Fibroblast of lung (primary cell): ENCODE data around the gene SETDB1. TPM values are rescaled to one million over a fixed set of nuclear protein-coding genes. Genes with fewer than 3 reads are reported as not detected.

Experiments used
- DNase-seq, 2 donors: peaks; one replicate each; pipeline versions ENCODE4 v3.0.0 to v3.0.0-alpha.2; 2010; ENCODE audit warnings: low read depth in 2 of 2
- H2AFZ ChIP-seq: 2 replicates; pipeline ENCODE4 v1.5.1; 2012; ENCODE audit warnings: low read length, control low read depth, inconsistent platforms
- H3K27ac ChIP-seq: 2 replicates; pipeline ENCODE4 v1.5.1; 2011; ENCODE audit warnings: low read length, control low read depth; ENCODE audit not compliant: insufficient read depth
- H3K27me3 ChIP-seq: 2 replicates; pipeline ENCODE4 v1.5.1; 2011; ENCODE audit warnings: mild to moderate bottlenecking, low read length; ENCODE audit not compliant: control insufficient read depth, insufficient read depth
- H3K36me3 ChIP-seq: 2 replicates; pipeline ENCODE4 v1.5.1; 2011; ENCODE audit warnings: low read length; ENCODE audit not compliant: control insufficient read depth, insufficient read depth
- H3K4me1 ChIP-seq: 2 replicates; pipeline ENCODE4 v1.5.1; 2011; ENCODE audit warnings: low read length; ENCODE audit not compliant: control insufficient read depth, insufficient read depth; ENCODE audit errors: extremely low read depth
- H3K4me2 ChIP-seq: 2 replicates; pipeline ENCODE4 v1.5.1; 2011; ENCODE audit warnings: low read length, control low read depth; ENCODE audit not compliant: insufficient read depth; ENCODE audit errors: extremely low read depth
- H3K4me3 ChIP-seq, 4 experiments: fragments of 200-600 bp in 1 of 4; sonication (generic) in 1 of 4; replicated peaks in 1 of 4; 2 replicates each; pipeline ENCODE4 v1.5.1; 2011 to 2016; ENCODE audit warnings: low read length in 4 of 4, low read depth in 3 of 4, mild to moderate bottlenecking in 3 of 4, control low read depth in 2 of 4, inconsistent platforms in 1 of 4, mixed read lengths in 1 of 4; ENCODE audit not compliant: insufficient read depth in 1 of 4; ENCODE audit errors: control extremely low read depth in 1 of 4
- H3K79me2 ChIP-seq: 2 replicates; pipeline ENCODE4 v1.5.1; 2012; ENCODE audit warnings: mild to moderate bottlenecking, low read length, inconsistent platforms; ENCODE audit not compliant: control insufficient read depth, insufficient read depth
- H3K9ac ChIP-seq: 2 replicates; pipeline ENCODE4 v1.5.1; 2011; ENCODE audit warnings: mild to moderate bottlenecking, low read length, control low read depth; ENCODE audit not compliant: insufficient read depth
- H3K9me3 ChIP-seq: 2 replicates; pipeline ENCODE4 v1.5.1; 2012; ENCODE audit warnings: low read depth, low read length; ENCODE audit not compliant: control insufficient read depth, insufficient read depth
- H4K20me1 ChIP-seq: 2 replicates; pipeline ENCODE4 v1.5.1; 2011; ENCODE audit warnings: low read length; ENCODE audit not compliant: control insufficient read depth, insufficient read depth; ENCODE audit errors: extremely low read depth
- CTCF ChIP-seq, 2 donors: IDR thresholded peaks in 1 of 2; conservative IDR thresholded peaks in 1 of 2; 1 replicate in 1 of 2; 2 replicates in 1 of 2; pipeline ENCODE4 v1.5.1; 2011 to 2012; ENCODE audit warnings: low read length in 2 of 2, control low read depth in 1 of 2, inconsistent platforms in 1 of 2, low read depth in 1 of 2, mild to moderate bottlenecking in 1 of 2
- EZH2 ChIP-seq: IDR thresholded peaks from 2 replicates; pipeline ENCODE4 v1.5.1; 2012; ENCODE audit warnings: low read length, control low read depth, mild to moderate bottlenecking; ENCODE audit errors: missing control alignments
- polyA plus RNA-seq, 2 donors: library from polyadenylated mRNA; depleted of rRNA in 1 of 2; stranded (reverse) in 1 of 2; unstranded in 1 of 2; fragments of >200 nt; gene quantifications; 2 replicates each; pipeline ENCODE4 v1.2.1, GENCODE V29; 2011 to 2012; ENCODE audit warnings: missing spikeins in 1 of 2
- total RNA-seq: library from RNA; depleted of rRNA; stranded (reverse); fragments of >200 nt; gene quantifications from 2 replicates; pipeline ENCODE4 v1.2.1, GENCODE V29; 2014

The SETDB1 gene
- total and polyA plus RNA-seq, 2 donors (not counting 1 experiment from before 2014, with no cell fraction given): 27.0 to 30.7 TPM

- Histone ChIP-seq H2AFZ (no peak overlapping the region), H3K4me1 (no peaks in the 10 kb centered on the region), H3K27me3 (no peaks in the 10 kb centered on the region), H4K20me1 (no peaks in the 10 kb centered on the region), H3K27ac (no peak overlapping the region), H3K4me2 (no peak overlapping the region), H3K9ac (no peak overlapping the region), H3K79me2 (no peaks in the 10 kb centered on the region), H3K4me3 (no peak overlapping the region), H3K36me3 (no peaks in the 10 kb centered on the region), H3K9me3 (no peaks in the 10 kb centered on the region)
- no peak for TF ChIP-seq EZH2
- TF ChIP-seq CTCF (conservative IDR thresholded peaks at IDR 0.05 in 1 of 2, IDR thresholded peaks at IDR 0.05 in 1 of 2; ENCODE audit: low read depth in 1 of 2, low read length in 2 of 2): no peak
- DNase-seq: no peak
Observed at GRCh38 chr1:150906329-150906728, 19.8 kb upstream of the SETDB1 start.

- Histone ChIP-seq H3K27me3 (no peaks in the 10 kb centered on the region), H3K27ac (no peak overlapping the region), H2AFZ (no peak overlapping the region), H3K4me2 (no peak overlapping the region), H3K9me3 (no peaks in the 10 kb centered on the region), H4K20me1 (no peaks in the 10 kb centered on the region), H3K9ac (no peak overlapping the region), H3K79me2 (no peaks in the 10 kb centered on the region), H3K4me1 (no peaks in the 10 kb centered on the region), H3K4me3 (no peak overlapping the region), H3K36me3 (no peaks in the 10 kb centered on the region)
- no peak for TF ChIP-seq CTCF (conservative IDR thresholded peaks at IDR 0.05 in 1 of 2, IDR thresholded peaks at IDR 0.05 in 1 of 2; ENCODE audit: low read depth in 1 of 2, low read length in 2 of 2)
- TF ChIP-seq EZH2: no peak
- no peak for DNase-seq
Observed at GRCh38 chr1:150906813-150907212, 19.4 kb upstream of the SETDB1 start.

GRCh38 chr1:150909585-150910180, 16.5 kb upstream of the SETDB1 start:
- TF ChIP-seq EZH2: no peak
- Histone ChIP-seq H3K4me3 (no peak overlapping the region), H4K20me1 (no peaks in the 10 kb centered on the region), H3K27me3 (no peaks in the 10 kb centered on the region), H3K9me3 (no peaks in the 10 kb centered on the region), H3K79me2 (no peaks in the 10 kb centered on the region), H3K9ac (no peak overlapping the region), H3K4me2 (no peak overlapping the region), H3K36me3 (no peaks in the 10 kb centered on the region), H3K27ac (no peak overlapping the region), H2AFZ (no peak overlapping the region), H3K4me1 (no peaks in the 10 kb centered on the region)
- DNase-seq: no peak
